Right lobe of liver (tissue), 4 donors: ENCODE data around the gene CTAGE8.
"Not testable (repeated sequence)": the region's sequence is repeated elsewhere in the genome, so short reads cannot be mapped to it uniquely, and the experiment has no call there.

Experiments used
- POLR2A ChIP-seq: fragments of 450-650 bp; IDR thresholded peaks from one replicate; pipeline ENCODE4 v1.6.1; 2017; ENCODE audit warnings: antibody characterized with exemption, mild to moderate bottlenecking
- TF ChIP-seq, protein P1 (sequence below), 4 donors: fragments of 200-600 bp in 3 of 4; fragments of 450-650 bp in 1 of 4; IDR thresholded peaks; one replicate each; pipeline versions ENCODE4 v1.5.1 to v1.8.0; 2016 to 2022; ENCODE audit warnings: antibody characterized with exemption in 4 of 4, mild to moderate bottlenecking in 2 of 4
- donor health status: DM: no; HTN: no; CAD: no.
- donor health status: DM: no; HTN: no; CAD: no.
- donor health status: DM: no; HTN: yes; CAD: no.

DNA sequence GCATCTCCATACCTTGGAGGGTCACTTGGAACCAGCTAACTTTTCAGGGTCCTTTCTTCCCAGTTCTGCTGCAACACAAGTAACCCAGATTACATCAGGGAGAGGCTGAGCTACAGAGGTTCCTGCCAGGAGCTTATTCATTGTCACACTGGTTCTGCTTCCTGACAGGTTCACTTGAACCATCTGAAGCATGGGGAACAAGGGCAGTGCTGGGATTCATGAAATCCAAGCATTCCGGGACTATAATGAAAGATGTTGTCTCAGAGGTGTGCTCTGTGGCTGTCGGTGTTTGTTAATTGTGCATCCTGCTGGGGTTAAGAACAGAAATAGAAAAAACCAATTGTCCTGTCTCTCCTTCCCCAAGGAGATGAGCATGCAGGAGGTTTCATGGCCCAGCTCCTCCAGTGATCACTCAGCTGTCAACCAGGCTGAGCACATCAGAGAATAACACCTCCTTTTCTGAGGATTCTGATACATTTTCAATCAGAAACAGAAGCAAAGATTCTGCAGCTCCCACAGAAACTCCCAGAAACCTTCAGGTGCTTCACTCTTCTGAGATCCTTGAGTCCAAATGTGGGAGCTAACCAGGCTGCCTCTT, 42.9 kb upstream of the CTAGE8 start, which contains the start of gene OR2A1:
- TF ChIP-seq, protein P1, sequence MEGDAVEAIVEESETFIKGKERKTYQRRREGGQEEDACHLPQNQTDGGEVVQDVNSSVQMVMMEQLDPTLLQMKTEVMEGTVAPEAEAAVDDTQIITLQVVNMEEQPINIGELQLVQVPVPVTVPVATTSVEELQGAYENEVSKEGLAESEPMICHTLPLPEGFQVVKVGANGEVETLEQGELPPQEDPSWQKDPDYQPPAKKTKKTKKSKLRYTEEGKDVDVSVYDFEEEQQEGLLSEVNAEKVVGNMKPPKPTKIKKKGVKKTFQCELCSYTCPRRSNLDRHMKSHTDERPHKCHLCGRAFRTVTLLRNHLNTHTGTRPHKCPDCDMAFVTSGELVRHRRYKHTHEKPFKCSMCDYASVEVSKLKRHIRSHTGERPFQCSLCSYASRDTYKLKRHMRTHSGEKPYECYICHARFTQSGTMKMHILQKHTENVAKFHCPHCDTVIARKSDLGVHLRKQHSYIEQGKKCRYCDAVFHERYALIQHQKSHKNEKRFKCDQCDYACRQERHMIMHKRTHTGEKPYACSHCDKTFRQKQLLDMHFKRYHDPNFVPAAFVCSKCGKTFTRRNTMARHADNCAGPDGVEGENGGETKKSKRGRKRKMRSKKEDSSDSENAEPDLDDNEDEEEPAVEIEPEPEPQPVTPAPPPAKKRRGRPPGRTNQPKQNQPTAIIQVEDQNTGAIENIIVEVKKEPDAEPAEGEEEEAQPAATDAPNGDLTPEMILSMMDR (IDR thresholded peaks at IDR 0.05): not testable (repeated sequence)
- TF ChIP-seq POLR2A: not testable (repeated sequence)
